ENCODE measurements around the gene ARHGEF7.

Gene ARHGEF7

GRCh38 chr13:111111376-111111937 lies 3.7 kb upstream of the ARHGEF7 start:
- no peak for TF ChIP-seq CTCF (IDR thresholded peaks at IDR 0.05; ENCODE audit: low read depth, low read length)
- no peak for DNase-seq (ENCODE audit: low read depth in 2 of 2)

GRCh38 chr13:111112196-111112595 lies 2.9 kb upstream of the ARHGEF7 start:
- no peak for DNase-seq (ENCODE audit: low read depth in 2 of 2)
- no peak overlapping the region for H3K4me3 ChIP-seq (replicated peaks in 1 of 2; ENCODE audit: low read depth in 2 of 2, low read length in 2 of 2)
- no peak for TF ChIP-seq CTCF (IDR thresholded peaks at IDR 0.05; ENCODE audit: low read depth, low read length)

More at GRCh38 chr13:111111376-111111937, 3.7 kb upstream of the ARHGEF7 start:
- H3K4me3 ChIP-seq (replicated peaks in 1 of 2; ENCODE audit: low read depth in 2 of 2, low read length in 2 of 2), result no peak overlapping the region

- H3K4me3 ChIP-seq (replicated peaks in 1 of 2; ENCODE audit: low read depth in 2 of 2, low read length in 2 of 2), result peak overlapping the region; percentile 46 to 51
- TF ChIP-seq CTCF (IDR thresholded peaks at IDR 0.05; ENCODE audit: low read depth, low read length), result no peak
- DNase-seq (ENCODE audit: low read depth in 2 of 2), result peak; percentile 15 to 48
Measured at GRCh38 chr13:111114362-111115060, 599 bp upstream of the ARHGEF7 start.

GRCh38 chr13:111115965-111116521 lies 933 bp downstream of the ARHGEF7 start:
- peak overlapping the region; percentile 33 to 35 for H3K4me3 ChIP-seq (replicated peaks in 1 of 2; ENCODE audit: low read depth in 2 of 2, low read length in 2 of 2)
- no peak for TF ChIP-seq CTCF (IDR thresholded peaks at IDR 0.05; ENCODE audit: low read depth, low read length)
- peak; percentile 77 for DNase-seq (ENCODE audit: low read depth in 2 of 2)

GRCh38 chr13:111116856-111117255 lies 1.7 kb downstream of the ARHGEF7 start:
- no peak overlapping the region for H3K4me3 ChIP-seq (replicated peaks in 1 of 2; ENCODE audit: low read depth in 2 of 2, low read length in 2 of 2)
- peak; percentile 6 to 18 for DNase-seq (ENCODE audit: low read depth in 2 of 2)
- no peak for TF ChIP-seq CTCF (IDR thresholded peaks at IDR 0.05; ENCODE audit: low read depth, low read length)

GRCh38 chr13:111117289-111117688 lies 2.2 kb downstream of the ARHGEF7 start:
- DNase-seq (ENCODE audit: low read depth in 2 of 2), result no peak
- H3K4me3 ChIP-seq (replicated peaks in 1 of 2; ENCODE audit: low read depth in 2 of 2, low read length in 2 of 2), result no peak overlapping the region
- no peak for TF ChIP-seq CTCF (IDR thresholded peaks at IDR 0.05; ENCODE audit: low read depth, low read length)
